SU-DHL-6 (cell line): ENCODE measurements around the gene FAM72A.
"Not testable (repeated sequence)": the region's sequence is repeated elsewhere in the genome, so short reads cannot be mapped to it uniquely, and the experiment has no call there.

Experiments used
- H2AFZ ChIP-seq: fragments of 200-600 bp; sonication (generic); 2 replicates; pipeline ENCODE4 v1.6.1; 2014; ENCODE audit warnings: low read depth, mild to moderate bottlenecking, moderate library complexity, mixed read lengths, antibody characterized with exemption, low read length; ENCODE audit not compliant: severe bottlenecking
- H3F3A ChIP-seq: fragments of 200-600 bp; shearing (Covaris generic); 2 replicates; pipeline ENCODE4 v1.6.0; 2016; ENCODE audit warnings: antibody characterized with exemption, mild to moderate bottlenecking; ENCODE audit not compliant: insufficient read depth
- H3K27ac ChIP-seq: fragments of 200-600 bp; sonication (generic); 2 replicates; pipeline ENCODE4 v1.5.1; 2016; ENCODE audit warnings: low read depth, mild to moderate bottlenecking, low read length, moderate library complexity, mixed read lengths
- H3K27me3 ChIP-seq: fragments of 200-600 bp; sonication (generic), shearing (Covaris generic); 2 replicates; pipeline ENCODE4 v1.6.0; 2014; ENCODE audit warnings: mild to moderate bottlenecking, low read length
- H3K36me3 ChIP-seq: fragments of 200-600 bp; sonication (generic); 2 replicates; pipeline ENCODE4 v1.6.1; 2014; ENCODE audit warnings: mild to moderate bottlenecking, low read length, mixed read lengths
- H3K4me2 ChIP-seq: fragments of 300-600, 200-600 bp; shearing (Covaris generic), sonication (generic); 2 replicates; pipeline ENCODE4 v1.6.0; 2014; ENCODE audit warnings: low read length, low read depth, mild to moderate bottlenecking; ENCODE audit not compliant: poor library complexity, severe bottlenecking
- H3K4me3 ChIP-seq: fragments of 200-600 bp; sonication (generic); 2 replicates; pipeline ENCODE4 v1.5.1; 2014; ENCODE audit warnings: antibody characterized with exemption, low read length, mild to moderate bottlenecking, mixed read lengths; ENCODE audit not compliant: insufficient read depth, poor library complexity, severe bottlenecking
- H3K79me2 ChIP-seq: fragments of 200-600 bp; sonication (generic); 2 replicates; pipeline ENCODE4 v1.6.1; 2014; ENCODE audit warnings: mild to moderate bottlenecking, low read length, moderate library complexity; ENCODE audit not compliant: insufficient read depth
- H3K9ac ChIP-seq: fragments of 200-600 bp; sonication (generic); 2 replicates; pipeline ENCODE4 v1.7.0; 2014; ENCODE audit warnings: mild to moderate bottlenecking, low read length
- H3K9me2 ChIP-seq: fragments of 200-600 bp; sonication (generic); replicated peaks from 2 replicates; pipeline ENCODE4 v1.6.1; 2014; ENCODE audit warnings: low read length; ENCODE audit not compliant: insufficient read depth
- H3K9me3 ChIP-seq: fragments of 200-600 bp; sonication (generic); 2 replicates; pipeline ENCODE4 v1.6.1; 2014; ENCODE audit warnings: low read length, mixed read lengths; ENCODE audit not compliant: insufficient read depth
- H4K20me1 ChIP-seq: fragments of 200-600 bp; sonication (generic); 2 replicates; pipeline ENCODE4 v1.6.1; 2014; ENCODE audit warnings: low read depth, mild to moderate bottlenecking, antibody characterized with exemption, low read length, moderate library complexity, mixed read lengths

The FAM72A gene

DNA sequence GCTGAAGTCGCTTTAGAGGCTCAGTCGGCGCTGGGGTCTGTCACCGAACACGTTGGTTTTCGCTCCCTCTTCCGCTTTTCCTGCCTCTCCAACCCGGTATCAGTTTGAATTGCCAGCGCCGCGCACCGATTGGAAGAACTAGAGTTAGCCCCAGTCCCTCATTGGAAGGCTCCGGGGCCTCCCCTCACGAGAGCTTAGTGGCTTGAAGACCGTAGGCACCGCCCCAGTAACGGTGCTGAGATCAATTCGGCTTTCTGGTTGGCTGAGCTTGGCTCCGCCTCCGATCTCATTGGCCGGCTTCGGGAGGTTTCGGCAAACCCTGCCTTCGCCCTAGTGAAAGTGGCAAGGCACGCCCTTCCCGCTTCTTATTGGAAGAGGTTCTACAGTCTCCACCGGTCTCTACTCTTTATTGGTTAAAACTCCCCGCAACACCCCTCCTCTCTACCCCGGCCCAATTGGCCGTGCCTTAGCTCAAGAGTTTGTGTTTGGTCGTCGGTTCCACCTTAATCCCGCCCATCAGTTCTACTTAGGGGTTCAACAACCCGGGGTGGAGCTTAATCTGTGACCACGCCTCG, at the start of gene FAM72A:
TSS of gene FAM72A (minus strand) at position 51 of the 575 bp plus-strand sequence. CDS start 814 bp downstream, outside the sequence.
- H2AFZ ChIP-seq, H3K36me3 ChIP-seq, H3K27me3 ChIP-seq, H3K9me2 ChIP-seq, H3K9me3 ChIP-seq, H4K20me1 ChIP-seq, H3K4me2 ChIP-seq, H3K27ac ChIP-seq, H3F3A ChIP-seq, H3K79me2 ChIP-seq: not testable (repeated sequence)
- peak within 1 kb of the TSS; percentile 39 for H3K9ac ChIP-seq
- peak within 1 kb of the TSS; percentile 35 for H3K4me3 ChIP-seq

DNA sequence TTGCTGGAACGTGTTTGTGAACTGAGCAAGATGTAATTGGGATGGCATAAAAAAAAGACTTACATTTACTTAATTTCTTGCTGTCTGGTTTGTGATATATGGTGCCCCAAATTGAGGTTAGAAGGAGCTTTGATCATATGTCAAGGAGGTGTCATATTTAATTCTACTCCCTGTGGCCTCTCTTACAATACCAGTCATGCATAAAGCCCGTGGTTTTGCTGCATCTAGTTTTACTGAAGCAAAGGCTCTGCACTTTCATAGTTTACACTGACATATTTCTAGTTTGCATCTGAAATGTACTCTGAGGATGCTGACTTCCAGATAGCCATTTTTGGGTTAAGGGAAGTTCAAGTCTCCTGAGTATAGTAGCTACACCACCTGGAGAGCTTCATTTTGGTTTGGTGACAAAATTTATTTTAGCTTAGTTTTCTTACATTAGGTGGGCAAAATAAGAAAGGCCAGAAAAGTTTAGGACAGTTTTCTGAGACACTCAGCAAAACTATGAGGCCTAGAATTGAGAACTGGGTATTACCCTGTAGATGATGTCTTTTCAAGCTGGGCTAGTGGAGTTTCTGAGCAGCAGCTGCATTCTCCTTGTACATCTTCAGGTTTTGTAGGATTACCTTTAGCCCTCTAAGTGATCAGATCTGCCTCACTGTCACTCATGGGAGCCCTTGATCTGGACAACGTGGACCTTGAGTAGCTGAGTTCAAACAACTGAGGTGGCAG, 48.5 kb upstream of the FAM72A start:
- peak overlapping the region; percentile 20; the same call in 1 of the 2 replicates for H3K9ac ChIP-seq
- peak overlapping the region; percentile 91 for H3K27ac ChIP-seq
- not testable (repeated sequence) for H3K4me3 ChIP-seq, H3K9me3 ChIP-seq, H2AFZ ChIP-seq, H4K20me1 ChIP-seq, H3K36me3 ChIP-seq, H3F3A ChIP-seq, H3K27me3 ChIP-seq, H3K79me2 ChIP-seq, H3K9me2 ChIP-seq
- peak overlapping the region; percentile 44 for H3K4me2 ChIP-seq

DNA sequence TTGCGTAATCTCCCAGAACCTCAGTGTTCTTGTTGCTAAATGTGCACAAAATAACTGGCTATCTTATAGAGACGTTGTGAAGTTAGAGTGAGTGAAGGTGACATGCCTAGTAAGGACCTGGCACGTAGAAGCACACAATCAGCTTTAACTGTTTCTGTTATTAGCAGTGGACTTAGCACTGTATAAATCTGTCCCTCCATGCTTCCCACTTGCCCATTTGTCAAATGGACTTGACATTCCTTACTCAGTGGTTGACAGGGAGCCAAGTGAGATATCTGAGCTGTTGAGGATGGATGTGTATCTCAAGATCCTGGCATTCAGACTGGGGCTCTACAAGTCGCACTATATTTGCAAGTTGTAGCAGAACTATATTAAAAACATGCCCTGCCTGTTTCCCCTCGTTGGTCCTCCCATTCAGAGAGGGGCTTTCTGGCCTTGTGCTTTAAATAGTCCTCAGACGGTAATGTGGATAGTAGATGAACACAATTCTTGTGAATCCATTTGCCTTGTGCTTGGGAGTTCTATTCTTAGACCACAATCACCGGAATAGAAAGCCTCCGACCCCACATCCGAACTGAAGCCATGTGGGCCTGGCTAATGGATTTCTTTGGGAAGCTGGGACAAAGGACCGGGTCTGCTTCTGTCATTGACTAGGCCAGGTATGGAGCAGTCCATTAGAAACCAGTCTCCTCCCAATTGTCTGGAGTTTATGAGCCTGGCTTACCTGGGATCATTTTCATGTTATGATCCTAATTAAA, 43.7 kb upstream of the FAM72A start:
- not testable (repeated sequence) for H3K9me3 ChIP-seq, H3K79me2 ChIP-seq, H3F3A ChIP-seq, H3K27ac ChIP-seq, H3K27me3 ChIP-seq, H3K4me3 ChIP-seq, H4K20me1 ChIP-seq, H3K9me2 ChIP-seq, H3K36me3 ChIP-seq, H2AFZ ChIP-seq, H3K9ac ChIP-seq, H3K4me2 ChIP-seq

- H2AFZ ChIP-seq, H3K9ac ChIP-seq, H3K9me3 ChIP-seq, H3K4me2 ChIP-seq, H4K20me1 ChIP-seq, H3K9me2 ChIP-seq, H3K27ac ChIP-seq, H3K4me3 ChIP-seq, H3F3A ChIP-seq, H3K27me3 ChIP-seq, H3K79me2 ChIP-seq, H3K36me3 ChIP-seq: not testable (repeated sequence)
These were observed 42.8 kb upstream of the FAM72A start for GRCh38 chr1:206245479-206245878.

DNA sequence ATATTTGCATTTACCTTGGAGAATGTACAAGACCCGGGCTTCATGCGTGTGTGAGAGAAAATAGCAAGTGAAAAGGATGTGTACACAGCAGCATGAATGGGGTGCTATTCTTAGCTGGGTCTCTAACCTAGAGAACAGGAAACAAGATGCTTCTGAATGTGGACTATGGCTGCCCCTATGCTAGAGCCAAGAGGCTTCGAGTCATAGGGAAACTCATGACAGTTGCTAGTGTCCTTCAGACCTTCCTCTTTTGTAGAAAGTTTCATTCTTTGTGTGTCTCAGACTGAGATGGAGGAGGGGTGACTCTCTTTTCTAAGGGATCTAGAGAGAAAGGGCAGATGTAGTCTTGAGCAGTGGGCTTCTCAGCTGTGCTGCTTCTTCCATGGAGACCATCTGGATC, 40.7 kb upstream of the FAM72A start:
- H4K20me1 ChIP-seq, H3K4me3 ChIP-seq, H3K79me2 ChIP-seq, H3K27ac ChIP-seq, H3F3A ChIP-seq, H3K9ac ChIP-seq, H3K4me2 ChIP-seq, H3K9me3 ChIP-seq, H3K36me3 ChIP-seq, H2AFZ ChIP-seq, H3K9me2 ChIP-seq, H3K27me3 ChIP-seq: not testable (repeated sequence)

DNA sequence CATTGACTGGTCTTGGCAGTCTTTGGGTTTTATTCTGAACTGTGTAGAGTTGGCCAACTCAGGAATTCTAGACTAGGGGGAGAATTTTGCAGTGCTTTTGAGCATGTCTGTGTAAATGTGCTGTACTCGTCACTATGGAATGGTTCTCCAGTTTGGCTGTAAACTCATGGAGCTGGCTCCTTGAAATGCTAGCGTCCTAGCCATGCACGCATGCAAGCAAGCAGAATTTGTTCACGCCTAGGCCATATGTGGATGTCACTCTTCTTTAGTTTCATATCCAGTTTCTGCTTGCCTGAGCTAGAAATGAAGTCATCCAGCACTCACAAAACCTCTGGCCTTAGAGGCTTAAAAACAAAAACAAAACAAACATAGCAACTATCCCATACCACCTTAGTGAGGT, 37.6 kb upstream of the FAM72A start:
- not testable (repeated sequence) for H3F3A ChIP-seq, H2AFZ ChIP-seq, H3K9ac ChIP-seq, H3K4me2 ChIP-seq, H4K20me1 ChIP-seq, H3K9me2 ChIP-seq, H3K27me3 ChIP-seq, H3K36me3 ChIP-seq, H3K27ac ChIP-seq, H3K79me2 ChIP-seq, H3K9me3 ChIP-seq, H3K4me3 ChIP-seq

- not testable (repeated sequence) for H3K9me2 ChIP-seq, H4K20me1 ChIP-seq, H3F3A ChIP-seq, H3K79me2 ChIP-seq, H2AFZ ChIP-seq, H3K27ac ChIP-seq, H3K4me3 ChIP-seq, H3K9ac ChIP-seq, H3K27me3 ChIP-seq, H3K4me2 ChIP-seq, H3K36me3 ChIP-seq, H3K9me3 ChIP-seq
These were observed 32.6 kb upstream of the FAM72A start for GRCh38 chr1:206235190-206235589.
